SIG-M5 treated with dmso at 0.1 percent for 504 hours (cell line): ENCODE results near the gene GJA3.

Experiments used
- DNase-seq: peaks from one replicate; lab custom pipeline; 2025; ENCODE audit not compliant: unreplicated experiment; lab: John Stamatoyannopoulos, UW

GJA3 gene

DNA sequence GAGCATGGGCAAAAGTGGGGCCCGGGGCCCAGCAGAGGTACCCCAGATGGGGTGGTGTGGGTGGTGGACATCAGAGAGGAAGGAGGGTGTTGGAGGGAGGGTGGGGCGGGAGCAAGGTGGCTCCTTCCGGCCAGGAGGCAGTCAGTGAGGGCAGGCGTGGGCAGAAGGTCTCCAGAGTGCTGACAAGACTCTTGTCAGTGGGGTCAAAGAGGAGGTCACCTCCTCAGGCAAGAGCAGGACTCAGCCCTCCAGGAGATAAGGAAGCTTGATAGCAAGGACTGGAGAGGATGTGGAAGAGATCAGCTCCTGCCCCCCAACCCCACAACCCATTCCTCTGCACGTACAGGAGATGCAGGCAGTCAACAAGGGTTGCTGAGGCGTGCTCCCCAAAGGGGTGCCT, 9.8 kb downstream of the GJA3 start:
- DNase-seq = no peak

GRCh38 chr13:20150561-20150960, 10.3 kb downstream of the GJA3 start:
- no peak for DNase-seq

DNA sequence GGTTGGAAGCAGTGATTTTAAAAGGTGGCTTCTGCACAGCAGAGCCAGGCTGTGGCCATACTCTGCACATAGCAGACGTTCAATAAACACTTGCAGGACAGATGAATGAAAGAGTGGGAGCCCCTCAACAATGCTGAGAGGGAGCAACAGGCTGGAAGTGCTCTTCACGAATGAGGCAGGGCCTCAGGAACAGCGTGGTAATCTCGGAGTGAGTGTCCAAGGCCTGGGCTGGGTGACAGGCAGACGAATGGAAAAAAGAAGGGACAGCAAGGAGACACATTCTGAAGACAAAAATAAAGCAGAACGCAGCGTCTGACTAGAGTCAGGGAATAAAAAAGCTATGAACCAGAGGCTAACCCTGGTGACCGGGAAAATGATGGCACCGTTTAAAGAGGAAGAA, 11.1 kb downstream of the GJA3 start:
- no peak for DNase-seq

- no peak for DNase-seq
These were observed 12.2 kb downstream of the GJA3 start for GRCh38 chr13:20148501-20149183.

DNA sequence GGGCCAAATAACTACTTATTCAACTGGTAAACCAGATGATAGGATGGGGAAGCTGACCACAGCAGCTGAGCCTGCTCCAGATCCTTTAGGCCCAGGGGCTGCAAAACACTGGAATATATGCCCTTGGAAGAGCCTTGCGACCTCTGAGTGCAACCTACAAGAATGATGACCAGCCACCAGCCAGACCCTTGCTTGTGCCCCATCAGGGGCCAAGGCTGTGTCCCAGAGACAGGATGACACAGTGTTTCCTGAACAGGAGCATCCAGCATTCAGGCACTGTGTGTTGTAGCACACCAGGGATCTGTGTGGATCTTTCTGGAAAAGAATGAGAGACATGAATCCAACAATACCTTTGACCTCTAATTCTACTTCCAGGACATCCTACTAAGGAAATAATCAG, 14.5 kb downstream of the GJA3 start:
- DNase-seq = no peak

DNA sequence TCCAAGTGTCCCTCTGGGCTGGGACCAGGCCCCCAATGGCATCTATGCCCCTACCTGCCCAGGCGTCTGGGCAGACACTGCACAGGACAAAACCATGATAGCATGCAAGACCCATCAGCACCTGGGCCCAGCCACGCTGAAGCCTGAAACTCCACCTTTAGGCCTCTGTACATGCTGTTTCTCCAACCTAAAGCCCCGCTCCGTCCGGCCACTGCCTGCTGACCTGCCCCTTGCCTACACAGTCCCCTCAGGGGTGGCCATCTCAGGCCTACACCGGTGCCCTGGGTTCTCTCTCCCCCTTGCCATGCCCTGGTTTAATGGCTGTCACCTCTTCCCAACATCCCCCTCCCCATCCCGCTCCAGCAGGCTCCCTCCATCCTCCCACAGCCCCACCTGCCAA, 15.3 kb downstream of the GJA3 start:
- DNase-seq = no peak

- DNase-seq = no peak
These were observed 16.6 kb downstream of the GJA3 start for GRCh38 chr13:20144141-20144850.

GRCh38 chr13:20142927-20143480, 17.8 kb downstream of the GJA3 start:
- no peak for DNase-seq

DNA sequence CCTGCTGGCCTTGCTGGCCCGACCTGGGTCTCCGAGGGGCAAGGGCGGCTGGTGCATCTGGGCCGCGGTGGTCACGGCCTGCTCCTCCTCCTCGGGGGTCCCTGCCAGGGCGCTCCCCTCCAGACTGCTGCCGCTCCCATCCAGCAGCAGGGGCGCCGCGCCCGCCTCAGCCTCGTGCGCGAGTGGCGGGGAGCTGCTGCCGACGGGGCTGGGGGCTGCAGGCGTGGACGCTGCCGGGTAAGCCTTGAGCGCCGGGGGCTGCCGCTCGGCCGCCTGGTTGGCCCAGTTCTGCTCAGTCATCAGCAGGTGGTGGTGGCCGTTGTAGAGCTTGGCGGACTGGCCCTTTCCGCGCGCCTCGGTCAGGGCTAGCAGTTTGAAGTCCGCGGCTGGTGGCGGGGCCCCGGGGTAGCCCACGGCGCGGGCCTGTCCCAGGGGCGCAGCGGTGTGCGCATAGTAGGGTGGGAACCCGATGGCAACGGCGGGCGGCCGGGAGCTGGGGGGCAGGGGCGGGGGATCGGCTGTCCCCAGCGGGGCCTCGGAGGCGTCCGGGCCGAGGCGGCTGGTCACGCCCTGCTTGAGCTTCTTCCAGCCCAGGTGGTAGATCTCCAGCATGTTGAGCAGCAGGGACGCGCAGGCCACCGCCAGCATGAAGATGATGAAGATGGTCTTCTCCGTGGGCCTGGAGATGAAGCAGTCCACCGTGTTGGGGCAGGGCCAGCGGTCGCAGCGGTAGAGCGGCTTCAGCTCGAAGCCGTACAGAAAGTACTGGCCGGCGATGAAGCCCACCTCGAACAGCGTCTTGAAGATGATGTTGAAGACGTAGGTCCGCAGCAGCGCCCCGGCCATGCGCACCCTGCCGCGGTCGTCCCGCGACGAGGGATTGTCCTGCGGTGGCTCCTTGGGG, 18.6 kb downstream of the GJA3 start:
- DNase-seq = no peak

- DNase-seq = no peak
These were observed 19.4 kb downstream of the GJA3 start for GRCh38 chr13:20141238-20142022.

DNA sequence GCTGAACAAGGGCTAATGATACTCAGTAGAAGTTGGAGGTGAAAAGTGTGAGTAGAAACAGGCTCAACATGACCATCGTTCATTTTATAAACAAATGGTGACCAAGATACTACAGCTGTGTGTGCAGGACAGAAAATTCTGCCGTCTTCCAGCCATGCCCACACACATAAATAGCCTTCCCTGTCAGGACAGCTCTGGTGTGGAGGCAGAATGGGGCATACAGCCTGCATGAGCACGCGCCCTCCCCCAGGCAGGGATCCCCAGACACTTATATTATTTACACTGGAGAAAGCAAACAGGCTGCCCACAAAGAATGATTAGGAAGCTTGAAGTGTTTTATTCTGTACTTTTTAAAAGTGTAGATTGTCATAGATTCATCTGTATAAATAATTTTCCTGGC, 20.4 kb downstream of the GJA3 start:
- no peak for DNase-seq

DNA sequence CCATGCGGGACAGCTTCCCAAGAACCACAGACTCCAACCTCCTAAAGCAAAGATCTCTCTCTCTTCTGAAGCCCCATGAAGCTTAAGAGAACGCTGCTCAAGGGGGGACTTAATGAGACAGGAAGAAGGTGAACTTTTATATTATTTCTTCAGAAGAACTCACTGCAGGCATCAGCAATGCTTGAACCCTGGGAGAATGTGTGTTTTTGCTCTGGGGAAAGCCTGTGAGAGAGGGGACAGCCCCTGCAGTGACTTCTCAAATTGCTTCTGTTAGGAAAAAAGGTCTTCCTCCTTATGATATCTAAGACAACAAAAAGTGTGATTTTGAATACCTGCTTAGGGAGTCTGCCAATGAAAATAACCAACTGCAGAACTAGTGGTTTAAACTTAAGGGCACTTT, 23.0 kb downstream of the GJA3 start:
- DNase-seq = no peak

DNA sequence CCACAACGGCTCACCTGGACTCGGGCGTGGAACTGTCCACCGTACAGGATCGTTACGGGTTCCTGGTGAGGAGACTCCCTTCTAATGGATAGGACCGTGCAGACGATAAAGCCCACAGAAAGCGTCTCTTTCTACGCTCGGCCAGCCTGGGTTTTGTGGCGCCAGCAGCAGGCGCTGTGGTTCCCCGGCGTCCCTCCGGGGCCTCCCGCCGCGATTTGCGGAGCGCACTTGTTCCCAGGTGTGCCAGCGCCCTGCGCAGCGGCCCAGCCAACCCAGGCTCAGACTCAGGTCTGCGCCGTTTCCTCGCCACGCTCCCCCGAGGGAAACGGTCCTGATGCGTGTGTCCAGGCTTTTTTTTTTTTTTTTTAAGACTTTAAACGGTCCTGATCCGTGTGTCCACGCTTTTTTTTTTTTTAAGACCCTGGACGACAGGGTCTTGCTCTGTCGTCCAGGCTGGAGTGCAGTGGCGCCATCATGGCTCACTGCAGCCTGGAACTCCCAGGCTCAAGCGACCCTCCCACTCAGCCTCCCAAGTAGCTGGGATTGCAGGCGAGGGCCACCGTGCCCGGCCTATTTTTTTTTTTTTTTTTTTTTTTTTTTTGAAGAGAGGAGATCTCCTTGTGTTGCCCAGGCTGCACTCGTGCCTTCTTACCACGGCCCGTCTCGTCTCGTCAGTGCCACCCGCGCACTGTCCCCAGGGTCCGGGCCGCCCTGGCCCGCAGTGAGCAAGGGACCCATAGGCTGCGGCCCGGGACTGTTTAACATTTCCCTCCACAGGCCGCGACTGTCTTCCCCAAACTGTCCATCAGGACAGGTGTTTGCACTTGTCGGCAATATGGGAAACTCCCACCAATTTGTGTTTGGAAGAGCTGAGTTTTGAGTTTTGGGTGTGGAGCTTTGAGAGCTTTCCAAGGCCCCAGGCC, 23.8 kb downstream of the GJA3 start:
- DNase-seq = no peak

DNA sequence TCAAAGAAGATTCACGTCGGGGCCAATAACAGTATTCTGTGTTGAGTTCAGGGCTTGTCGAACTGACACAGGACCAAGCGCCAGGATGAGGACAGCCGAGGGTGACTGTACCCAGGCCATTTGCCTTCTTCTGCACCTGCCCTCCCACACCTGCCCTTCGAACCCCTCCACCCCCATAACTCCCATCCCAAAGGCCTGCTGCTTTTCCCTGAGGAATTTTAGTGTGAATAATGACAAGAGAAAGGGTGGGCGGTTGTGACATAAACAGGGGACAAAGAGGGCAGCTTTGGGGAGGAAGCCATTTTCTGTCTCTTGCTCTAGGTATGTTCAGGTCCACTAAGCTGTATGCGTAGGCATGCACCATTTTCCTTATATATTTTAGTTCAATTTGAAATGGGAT, 26.1 kb downstream of the GJA3 start:
- no peak for DNase-seq

DNA sequence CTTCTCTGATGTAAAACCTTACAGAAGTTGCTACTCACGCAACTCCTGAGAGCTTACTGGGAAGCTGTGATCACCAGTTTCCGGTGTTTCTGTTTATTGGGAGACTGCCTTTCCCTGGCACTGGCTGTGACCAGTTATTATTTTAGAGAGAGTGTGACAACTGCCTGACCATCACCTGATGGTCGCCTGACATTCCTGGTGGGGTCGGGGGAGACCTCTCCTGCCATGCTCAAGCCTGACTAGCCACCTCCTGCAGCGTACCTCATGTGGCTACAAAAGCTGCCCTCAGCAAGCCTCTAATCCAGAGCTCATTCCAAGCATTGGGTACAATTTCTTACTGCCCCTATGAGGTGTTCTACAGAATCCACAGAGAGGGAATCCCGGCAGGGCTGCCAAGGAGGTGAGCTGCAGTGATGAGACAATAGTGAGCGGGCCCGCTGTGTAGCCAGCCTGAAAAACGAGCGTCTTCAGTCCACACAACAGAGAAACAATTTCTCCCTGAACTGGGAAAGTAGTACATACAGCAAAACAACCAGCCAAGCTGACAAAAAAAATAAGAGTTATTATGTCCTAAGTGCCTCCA, 28.7 kb downstream of the GJA3 start:
- DNase-seq = no peak

DNA sequence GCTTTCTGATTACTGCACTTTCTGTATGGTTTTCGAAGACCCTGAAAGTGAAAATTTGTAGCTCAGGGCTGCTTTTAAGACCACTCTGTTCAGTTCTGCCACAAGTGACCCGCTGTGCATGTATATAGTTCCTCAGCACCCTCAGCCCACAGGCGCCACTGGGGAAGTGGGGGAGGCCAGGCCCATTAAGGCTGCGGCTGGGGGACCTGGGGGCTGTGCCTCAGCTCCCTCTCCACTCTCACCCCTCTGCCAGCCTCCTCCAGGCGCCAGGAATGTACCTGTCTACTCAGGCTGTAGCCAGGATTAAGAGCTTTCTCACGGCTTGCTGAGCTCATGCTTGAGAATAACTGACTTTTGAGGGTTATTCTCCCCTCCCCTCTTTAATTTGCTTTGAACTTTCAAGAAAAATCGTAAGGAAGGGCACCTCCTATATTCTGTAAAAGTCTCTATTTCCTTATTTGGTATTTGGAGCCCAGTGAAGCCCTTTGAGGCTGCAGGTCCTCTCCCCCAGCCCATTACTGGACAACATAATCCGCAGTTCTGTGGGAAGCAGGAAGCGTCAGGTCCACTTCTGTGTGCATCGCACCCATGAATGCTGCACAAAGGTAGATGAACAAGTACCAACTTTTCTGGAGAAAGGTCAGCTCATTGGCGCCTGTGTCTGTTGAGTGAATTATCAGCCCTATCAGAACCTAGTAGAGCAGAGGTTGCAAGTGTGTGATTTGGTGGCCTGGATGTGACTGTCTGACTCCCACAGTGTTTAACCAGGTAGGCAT, 29.6 kb downstream of the GJA3 start:
- no peak for DNase-seq

DNA sequence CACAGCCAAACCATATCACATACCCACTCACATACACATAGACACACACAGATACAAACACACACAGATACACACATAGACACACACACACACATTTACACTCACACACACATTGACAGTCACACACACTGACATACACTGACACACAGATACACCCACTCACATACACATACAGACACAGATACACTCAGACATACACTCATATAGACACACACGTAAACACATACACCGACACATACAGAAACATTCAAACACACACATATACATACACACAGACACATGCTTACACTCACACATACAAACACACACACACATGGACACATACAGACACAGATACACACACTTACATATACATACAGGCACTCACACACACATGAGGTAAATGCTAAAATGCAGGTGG, 30.2 kb downstream of the GJA3 start:
- DNase-seq = no peak

DNA sequence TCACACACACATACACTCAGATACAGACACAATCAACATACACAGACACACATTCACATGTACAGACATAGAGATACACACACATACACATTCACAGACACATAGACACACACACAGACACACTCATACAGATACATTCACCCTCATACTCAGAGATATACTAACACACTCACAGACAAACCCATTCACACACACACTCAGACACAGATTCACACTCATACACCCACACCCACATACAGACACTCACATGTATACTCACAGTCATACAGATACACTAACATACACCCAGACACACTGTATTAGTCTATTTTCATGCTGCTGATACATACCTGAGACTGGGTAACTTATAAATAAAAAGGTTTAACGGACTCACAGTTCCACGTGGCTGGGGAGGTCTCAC, 30.8 kb downstream of the GJA3 start:
- no peak for DNase-seq

DNA sequence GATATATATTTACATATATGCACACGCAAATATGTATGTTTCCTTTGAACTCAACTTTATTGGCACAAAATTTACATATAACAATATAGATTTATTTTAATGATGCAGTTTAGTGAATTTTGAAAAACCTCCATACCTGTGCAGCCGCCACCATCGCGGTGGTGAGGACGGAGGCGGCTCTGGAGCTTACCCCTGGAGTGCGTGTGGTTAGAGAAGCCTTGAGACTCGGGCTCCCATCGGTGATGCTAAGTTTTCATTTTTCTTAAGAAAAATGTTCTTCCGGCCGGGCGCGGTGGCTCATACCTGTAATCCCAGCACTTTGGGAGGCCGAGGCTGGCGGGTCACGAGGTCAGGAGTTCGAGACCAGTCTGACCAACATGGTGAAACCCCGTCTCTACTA, 31.8 kb downstream of the GJA3 start:
- no peak for DNase-seq
